H1 (cell line): Measurements from ENCODE around the gene HEXIM2. TPM values are rescaled to one million over a fixed set of nuclear protein-coding genes. Genes with fewer than 3 reads are reported as not detected.

Experiments
- ATF3 ChIP-seq: IDR thresholded peaks from 2 replicates; pipeline ENCODE4 v1.6.1; 2011; ENCODE audit warnings: low read depth, mild to moderate bottlenecking, low read length; ENCODE audit not compliant: insufficient read depth
- CBX8 ChIP-seq: fragments of 300-800, 300-1000 bp; sonication (generic); IDR thresholded peaks from 2 replicates; pipeline ENCODE4 v1.7.1; 2016; ENCODE audit warnings: low read depth, low read length, borderline replicate concordance
- NANOG ChIP-seq: IDR thresholded peaks from 2 replicates; pipeline ENCODE4 v1.6.1; 2011; ENCODE audit warnings: low read length, low read depth, mild to moderate bottlenecking, inconsistent platforms; ENCODE audit not compliant: insufficient read depth, poor library complexity, severe bottlenecking
- NRF1 ChIP-seq: IDR thresholded peaks from 2 replicates; pipeline ENCODE4 v1.6.1; 2011; ENCODE audit warnings: mild to moderate bottlenecking, low read depth, low read length, improper control_type of control experiment
- SP1 ChIP-seq: IDR thresholded peaks from 2 replicates; pipeline ENCODE4 v1.6.1; 2011; ENCODE audit warnings: low read depth, low read length
- polyA plus RNA-seq, 7 experiments: library from polyadenylated mRNA; depleted of rRNA in 3 of 7; stranded (reverse) in 5 of 7; unstranded in 2 of 7; fragments of >200 nt in 5 of 7; fragments of 200-250 nt in 2 of 7; gene quantifications; 1 replicate in 5 of 7; 2 replicates in 1 of 7; 4 replicates in 1 of 7; pipeline versions ENCODE4 v1.2.1 to v1.2.3, GENCODE V29; 2011 to 2013; ENCODE audit warnings: missing spikeins in 2 of 7, mixed read lengths in 2 of 7
- total RNA-seq: library from RNA; stranded (reverse); fragmentation: NEBNext Ultra II Directional; extraction: Animal tissue kit (Norgen Biotek cat#: 25700); gene quantifications from 2 replicates; pipeline ENCODE4 v1.2.1, GENCODE V29; 2021
- TF ChIP-seq, protein P1 (sequence below): fragments of 300-600 bp; sonication (generic); IDR thresholded peaks from 2 replicates; pipeline ENCODE4 v1.7.1; 2012; ENCODE audit warnings: low read length, moderate library complexity, mild to moderate bottlenecking, inconsistent platforms; ENCODE audit not compliant: insufficient replicate concordance
- TF ChIP-seq, protein P2 (sequence below): IDR thresholded peaks from 2 replicates; pipeline ENCODE4 v1.6.1; 2012; ENCODE audit warnings: low read length, inconsistent platforms

Gene HEXIM2
- total and polyA plus RNA-seq, 2 of the 8 experiments (the other 6 are each of a cell fraction or from before 2014, with no cell fraction given): 7.5 to 13.2 TPM

- TF ChIP-seq, protein P1, sequence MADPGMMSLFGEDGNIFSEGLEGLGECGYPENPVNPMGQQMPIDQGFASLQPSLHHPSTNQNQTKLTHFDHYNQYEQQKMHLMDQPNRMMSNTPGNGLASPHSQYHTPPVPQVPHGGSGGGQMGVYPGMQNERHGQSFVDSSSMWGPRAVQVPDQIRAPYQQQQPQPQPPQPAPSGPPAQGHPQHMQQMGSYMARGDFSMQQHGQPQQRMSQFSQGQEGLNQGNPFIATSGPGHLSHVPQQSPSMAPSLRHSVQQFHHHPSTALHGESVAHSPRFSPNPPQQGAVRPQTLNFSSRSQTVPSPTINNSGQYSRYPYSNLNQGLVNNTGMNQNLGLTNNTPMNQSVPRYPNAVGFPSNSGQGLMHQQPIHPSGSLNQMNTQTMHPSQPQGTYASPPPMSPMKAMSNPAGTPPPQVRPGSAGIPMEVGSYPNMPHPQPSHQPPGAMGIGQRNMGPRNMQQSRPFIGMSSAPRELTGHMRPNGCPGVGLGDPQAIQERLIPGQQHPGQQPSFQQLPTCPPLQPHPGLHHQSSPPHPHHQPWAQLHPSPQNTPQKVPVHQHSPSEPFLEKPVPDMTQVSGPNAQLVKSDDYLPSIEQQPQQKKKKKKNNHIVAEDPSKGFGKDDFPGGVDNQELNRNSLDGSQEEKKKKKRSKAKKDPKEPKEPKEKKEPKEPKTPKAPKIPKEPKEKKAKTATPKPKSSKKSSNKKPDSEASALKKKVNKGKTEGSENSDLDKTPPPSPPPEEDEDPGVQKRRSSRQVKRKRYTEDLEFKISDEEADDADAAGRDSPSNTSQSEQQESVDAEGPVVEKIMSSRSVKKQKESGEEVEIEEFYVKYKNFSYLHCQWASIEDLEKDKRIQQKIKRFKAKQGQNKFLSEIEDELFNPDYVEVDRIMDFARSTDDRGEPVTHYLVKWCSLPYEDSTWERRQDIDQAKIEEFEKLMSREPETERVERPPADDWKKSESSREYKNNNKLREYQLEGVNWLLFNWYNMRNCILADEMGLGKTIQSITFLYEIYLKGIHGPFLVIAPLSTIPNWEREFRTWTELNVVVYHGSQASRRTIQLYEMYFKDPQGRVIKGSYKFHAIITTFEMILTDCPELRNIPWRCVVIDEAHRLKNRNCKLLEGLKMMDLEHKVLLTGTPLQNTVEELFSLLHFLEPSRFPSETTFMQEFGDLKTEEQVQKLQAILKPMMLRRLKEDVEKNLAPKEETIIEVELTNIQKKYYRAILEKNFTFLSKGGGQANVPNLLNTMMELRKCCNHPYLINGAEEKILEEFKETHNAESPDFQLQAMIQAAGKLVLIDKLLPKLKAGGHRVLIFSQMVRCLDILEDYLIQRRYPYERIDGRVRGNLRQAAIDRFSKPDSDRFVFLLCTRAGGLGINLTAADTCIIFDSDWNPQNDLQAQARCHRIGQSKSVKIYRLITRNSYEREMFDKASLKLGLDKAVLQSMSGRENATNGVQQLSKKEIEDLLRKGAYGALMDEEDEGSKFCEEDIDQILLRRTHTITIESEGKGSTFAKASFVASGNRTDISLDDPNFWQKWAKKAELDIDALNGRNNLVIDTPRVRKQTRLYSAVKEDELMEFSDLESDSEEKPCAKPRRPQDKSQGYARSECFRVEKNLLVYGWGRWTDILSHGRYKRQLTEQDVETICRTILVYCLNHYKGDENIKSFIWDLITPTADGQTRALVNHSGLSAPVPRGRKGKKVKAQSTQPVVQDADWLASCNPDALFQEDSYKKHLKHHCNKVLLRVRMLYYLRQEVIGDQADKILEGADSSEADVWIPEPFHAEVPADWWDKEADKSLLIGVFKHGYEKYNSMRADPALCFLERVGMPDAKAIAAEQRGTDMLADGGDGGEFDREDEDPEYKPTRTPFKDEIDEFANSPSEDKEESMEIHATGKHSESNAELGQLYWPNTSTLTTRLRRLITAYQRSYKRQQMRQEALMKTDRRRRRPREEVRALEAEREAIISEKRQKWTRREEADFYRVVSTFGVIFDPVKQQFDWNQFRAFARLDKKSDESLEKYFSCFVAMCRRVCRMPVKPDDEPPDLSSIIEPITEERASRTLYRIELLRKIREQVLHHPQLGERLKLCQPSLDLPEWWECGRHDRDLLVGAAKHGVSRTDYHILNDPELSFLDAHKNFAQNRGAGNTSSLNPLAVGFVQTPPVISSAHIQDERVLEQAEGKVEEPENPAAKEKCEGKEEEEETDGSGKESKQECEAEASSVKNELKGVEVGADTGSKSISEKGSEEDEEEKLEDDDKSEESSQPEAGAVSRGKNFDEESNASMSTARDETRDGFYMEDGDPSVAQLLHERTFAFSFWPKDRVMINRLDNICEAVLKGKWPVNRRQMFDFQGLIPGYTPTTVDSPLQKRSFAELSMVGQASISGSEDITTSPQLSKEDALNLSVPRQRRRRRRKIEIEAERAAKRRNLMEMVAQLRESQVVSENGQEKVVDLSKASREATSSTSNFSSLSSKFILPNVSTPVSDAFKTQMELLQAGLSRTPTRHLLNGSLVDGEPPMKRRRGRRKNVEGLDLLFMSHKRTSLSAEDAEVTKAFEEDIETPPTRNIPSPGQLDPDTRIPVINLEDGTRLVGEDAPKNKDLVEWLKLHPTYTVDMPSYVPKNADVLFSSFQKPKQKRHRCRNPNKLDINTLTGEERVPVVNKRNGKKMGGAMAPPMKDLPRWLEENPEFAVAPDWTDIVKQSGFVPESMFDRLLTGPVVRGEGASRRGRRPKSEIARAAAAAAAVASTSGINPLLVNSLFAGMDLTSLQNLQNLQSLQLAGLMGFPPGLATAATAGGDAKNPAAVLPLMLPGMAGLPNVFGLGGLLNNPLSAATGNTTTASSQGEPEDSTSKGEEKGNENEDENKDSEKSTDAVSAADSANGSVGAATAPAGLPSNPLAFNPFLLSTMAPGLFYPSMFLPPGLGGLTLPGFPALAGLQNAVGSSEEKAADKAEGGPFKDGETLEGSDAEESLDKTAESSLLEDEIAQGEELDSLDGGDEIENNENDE: no peak
- TF ChIP-seq NANOG (no peak), NRF1 (no peak), CBX8 (no peak), ATF3 (no peak), SP1 (no peak)
- TF ChIP-seq, protein P2, sequence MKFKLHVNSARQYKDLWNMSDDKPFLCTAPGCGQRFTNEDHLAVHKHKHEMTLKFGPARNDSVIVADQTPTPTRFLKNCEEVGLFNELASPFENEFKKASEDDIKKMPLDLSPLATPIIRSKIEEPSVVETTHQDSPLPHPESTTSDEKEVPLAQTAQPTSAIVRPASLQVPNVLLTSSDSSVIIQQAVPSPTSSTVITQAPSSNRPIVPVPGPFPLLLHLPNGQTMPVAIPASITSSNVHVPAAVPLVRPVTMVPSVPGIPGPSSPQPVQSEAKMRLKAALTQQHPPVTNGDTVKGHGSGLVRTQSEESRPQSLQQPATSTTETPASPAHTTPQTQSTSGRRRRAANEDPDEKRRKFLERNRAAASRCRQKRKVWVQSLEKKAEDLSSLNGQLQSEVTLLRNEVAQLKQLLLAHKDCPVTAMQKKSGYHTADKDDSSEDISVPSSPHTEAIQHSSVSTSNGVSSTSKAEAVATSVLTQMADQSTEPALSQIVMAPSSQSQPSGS: no peak
Measured at GRCh38 chr17:45118691-45119090, 43.0 kb upstream of the HEXIM2 start (continued).
